HepG2 (cell line): ENCODE results near the gene CD37. TPM values are rescaled to one million over a fixed set of nuclear protein-coding genes. Genes with fewer than 3 reads are reported as not detected.
A peak's percentile ranks its signal among the peaks of the same experiment; 100 is the strongest.

Experiments used
- BHLHE40 ChIP-seq: IDR thresholded peaks from 2 replicates; pipeline ENCODE4 v1.6.1; 2011; ENCODE audit warnings: low read length, improper control_type of control experiment
- BORCS8-MEF2B ChIP-seq: sonication (generic); formaldehyde crosslinking; IDR thresholded peaks from 2 replicates; pipeline ENCODE4 v1.8.0; 2022; ENCODE audit warnings: mild to moderate bottlenecking, missing genetic modification reagents
- FOXJ3 ChIP-seq: sonication (generic); formaldehyde crosslinking; IDR thresholded peaks from 2 replicates; pipeline ENCODE4 v1.4.0; 2020; ENCODE audit warnings: missing genetic modification reagents, mild to moderate bottlenecking, borderline replicate concordance
- GFI1 ChIP-seq: sonication (generic); formaldehyde crosslinking; IDR thresholded peaks from 2 replicates; pipeline ENCODE4 v1.5.0; 2020; ENCODE audit warnings: missing genetic modification reagents, mild to moderate bottlenecking, borderline replicate concordance
- GTF2F1 ChIP-seq: fragments of 150-350 bp; IDR thresholded peaks from 2 replicates; pipeline ENCODE4 v1.6.1; 2014; ENCODE audit warnings: low read length
- HMG20A ChIP-seq: IDR thresholded peaks from 2 replicates; pipeline ENCODE4 v1.6.1; 2016; ENCODE audit warnings: borderline replicate concordance
- HNRNPUL1 ChIP-seq: fragments of 200-400 bp; formaldehyde crosslinking; IDR thresholded peaks from 2 replicates; pipeline ENCODE4 v1.6.1; 2017; ENCODE audit warnings: low read depth, mild to moderate bottlenecking, low read length, moderate library complexity
- MAX ChIP-seq: IDR thresholded peaks from 2 replicates; pipeline ENCODE4 v1.6.1; 2012; ENCODE audit warnings: inconsistent platforms
- MEIS2 ChIP-seq: sonication (generic); formaldehyde crosslinking; IDR thresholded peaks from 2 replicates; pipeline ENCODE4 v1.9.0; 2021; ENCODE audit warnings: mild to moderate bottlenecking, missing genetic modification reagents
- MNT ChIP-seq: fragments of 450-650 bp; IDR thresholded peaks from 2 replicates; pipeline ENCODE4 v1.6.1; 2016
- RBFOX2 ChIP-seq: fragments of 200-400 bp; formaldehyde crosslinking; IDR thresholded peaks from 2 replicates; pipeline ENCODE4 v1.6.1; 2017; ENCODE audit warnings: low read depth, mild to moderate bottlenecking, low read length
- RCOR2 ChIP-seq: IDR thresholded peaks from 2 replicates; pipeline ENCODE4 v1.6.1; 2016; ENCODE audit warnings: missing biosample characterization, missing genetic modification reagents
- SATB2 ChIP-seq: sonication (generic); formaldehyde crosslinking; IDR thresholded peaks from 2 replicates; pipeline ENCODE4 v1.5.0; 2020; ENCODE audit warnings: missing genetic modification reagents
- SNAI1 ChIP-seq: sonication (generic); formaldehyde crosslinking; IDR thresholded peaks from 2 replicates; pipeline ENCODE4 v1.5.0; 2020; ENCODE audit warnings: mild to moderate bottlenecking, missing genetic modification reagents, borderline replicate concordance
- TBX3 ChIP-seq: fragments of 450-650 bp; IDR thresholded peaks from 2 replicates; pipeline ENCODE4 v1.6.1; 2017; ENCODE audit warnings: antibody characterized with exemption, mild to moderate bottlenecking, inconsistent platforms, borderline replicate concordance
- YEATS4 ChIP-seq: sonication (generic); formaldehyde crosslinking; IDR thresholded peaks from 2 replicates; pipeline ENCODE4 v1.4.0; 2020; ENCODE audit warnings: missing genetic modification reagents, borderline replicate concordance
- ZNF17 ChIP-seq: sonication (generic); formaldehyde crosslinking; IDR thresholded peaks from 2 replicates; pipeline ENCODE4 v1.5.0; 2020; ENCODE audit warnings: mild to moderate bottlenecking, missing genetic modification reagents
- ZNF34 ChIP-seq: sonication (generic); formaldehyde crosslinking; IDR thresholded peaks from 2 replicates; pipeline ENCODE4 v1.4.0; 2020; ENCODE audit warnings: mild to moderate bottlenecking, missing genetic modification reagents, borderline replicate concordance
- ZNF713 ChIP-seq: sonication (generic); formaldehyde crosslinking; IDR thresholded peaks from 2 replicates; pipeline ENCODE4 v1.4.0; 2020; ENCODE audit warnings: mild to moderate bottlenecking, missing genetic modification reagents
- ZSCAN25 ChIP-seq: sonication (generic); formaldehyde crosslinking; IDR thresholded peaks from 2 replicates; pipeline ENCODE4 v1.8.0; 2022; ENCODE audit warnings: mild to moderate bottlenecking, missing genetic modification reagents
- polyA plus RNA-seq, 8 experiments: library from polyadenylated mRNA; depleted of rRNA in 3 of 8; stranded (reverse) in 7 of 8; unstranded in 1 of 8; fragments of >200 nt; fragmentation: Illumina TruSeq in 4 of 8; extraction: Trizol in 4 of 8; gene quantifications; 2 replicates each; pipeline versions ENCODE4 v1.2.1 to v1.2.3, GENCODE V29; 2011 to 2016; ENCODE audit warnings: low read depth in 4 of 8, missing spikeins in 1 of 8, mixed read lengths in 1 of 8; ENCODE audit not compliant: insufficient read depth in 1 of 8
- total RNA-seq, 5 experiments: library from RNA; depleted of rRNA; stranded (reverse); fragments of >200 nt; fragmentation: Illumina TruSeq; extraction: Trizol; gene quantifications; 2 replicates each; pipeline ENCODE4 v1.2.3, GENCODE V29; 2016; ENCODE audit warnings: low read depth in 1 of 5
- TF ChIP-seq, protein P1 (sequence below): sonication (generic); formaldehyde crosslinking; IDR thresholded peaks from 2 replicates; pipeline ENCODE4 v1.8.1; 2023; ENCODE audit warnings: mild to moderate bottlenecking, missing genetic modification reagents, borderline replicate concordance
- TF ChIP-seq, protein P2 (sequence below): sonication (generic); formaldehyde crosslinking; conservative IDR thresholded peaks from 2 replicates; pipeline ENCODE4 v1.4.0; 2020; ENCODE audit warnings: missing genetic modification reagents
- TF ChIP-seq, protein P3 (sequence below): sonication (generic); formaldehyde crosslinking; IDR thresholded peaks from 2 replicates; pipeline ENCODE4 v1.5.0; 2020; ENCODE audit warnings: mild to moderate bottlenecking, low read depth, missing genetic modification reagents, borderline replicate concordance
- TF ChIP-seq, protein P4 (sequence below): sonication (generic); formaldehyde crosslinking; IDR thresholded peaks from 2 replicates; pipeline ENCODE4 v1.5.1; 2020; ENCODE audit warnings: missing genetic modification reagents, mild to moderate bottlenecking, borderline replicate concordance

Gene CD37
- total and polyA plus RNA-seq, 2 of the 13 experiments (the other 11 are each of a cell fraction or from before 2014, with no cell fraction given), result not detected

- TF ChIP-seq MNT (peak; percentile 71), ZNF34 (CRISPR knock-in tag) (no peak), GFI1 (0 out of 2 replicates have a peak, but pooled peaks have one; percentile 21), MAX (peak; percentile 89), RBFOX2 (no peak), ZSCAN25 (no peak), HMG20A (CRISPR knock-in tag) (no peak), BORCS8-MEF2B (CRISPR knock-in tag) (no peak), FOXJ3 (CRISPR knock-in tag) (no peak), SNAI1 (no peak), YEATS4 (CRISPR knock-in tag) (no peak), RCOR2 (CRISPR knock-in tag) (no peak), ZNF713 (CRISPR knock-in tag) (no peak), SATB2 (no peak), HNRNPUL1 (no peak), TBX3 (no peak), ZNF17 (CRISPR knock-in tag) (no peak), GTF2F1 (no peak), BHLHE40 (peak; percentile 94), MEIS2 (CRISPR knock-in tag) (no peak)
- TF ChIP-seq, protein P1, sequence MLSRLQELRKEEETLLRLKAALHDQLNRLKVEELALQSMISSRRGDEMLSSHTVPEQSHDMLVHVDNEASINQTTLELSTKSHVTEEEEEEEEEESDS (CRISPR knock-in tag), result no peak
- TF ChIP-seq, protein P2, sequence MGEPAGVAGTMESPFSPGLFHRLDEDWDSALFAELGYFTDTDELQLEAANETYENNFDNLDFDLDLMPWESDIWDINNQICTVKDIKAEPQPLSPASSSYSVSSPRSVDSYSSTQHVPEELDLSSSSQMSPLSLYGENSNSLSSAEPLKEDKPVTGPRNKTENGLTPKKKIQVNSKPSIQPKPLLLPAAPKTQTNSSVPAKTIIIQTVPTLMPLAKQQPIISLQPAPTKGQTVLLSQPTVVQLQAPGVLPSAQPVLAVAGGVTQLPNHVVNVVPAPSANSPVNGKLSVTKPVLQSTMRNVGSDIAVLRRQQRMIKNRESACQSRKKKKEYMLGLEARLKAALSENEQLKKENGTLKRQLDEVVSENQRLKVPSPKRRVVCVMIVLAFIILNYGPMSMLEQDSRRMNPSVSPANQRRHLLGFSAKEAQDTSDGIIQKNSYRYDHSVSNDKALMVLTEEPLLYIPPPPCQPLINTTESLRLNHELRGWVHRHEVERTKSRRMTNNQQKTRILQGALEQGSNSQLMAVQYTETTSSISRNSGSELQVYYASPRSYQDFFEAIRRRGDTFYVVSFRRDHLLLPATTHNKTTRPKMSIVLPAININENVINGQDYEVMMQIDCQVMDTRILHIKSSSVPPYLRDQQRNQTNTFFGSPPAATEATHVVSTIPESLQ (CRISPR knock-in tag), result no peak
- TF ChIP-seq, protein P3, sequence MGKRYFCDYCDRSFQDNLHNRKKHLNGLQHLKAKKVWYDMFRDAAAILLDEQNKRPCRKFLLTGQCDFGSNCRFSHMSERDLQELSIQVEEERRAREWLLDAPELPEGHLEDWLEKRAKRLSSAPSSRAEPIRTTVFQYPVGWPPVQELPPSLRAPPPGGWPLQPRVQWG (CRISPR knock-in tag), result no peak
- TF ChIP-seq, protein P4, sequence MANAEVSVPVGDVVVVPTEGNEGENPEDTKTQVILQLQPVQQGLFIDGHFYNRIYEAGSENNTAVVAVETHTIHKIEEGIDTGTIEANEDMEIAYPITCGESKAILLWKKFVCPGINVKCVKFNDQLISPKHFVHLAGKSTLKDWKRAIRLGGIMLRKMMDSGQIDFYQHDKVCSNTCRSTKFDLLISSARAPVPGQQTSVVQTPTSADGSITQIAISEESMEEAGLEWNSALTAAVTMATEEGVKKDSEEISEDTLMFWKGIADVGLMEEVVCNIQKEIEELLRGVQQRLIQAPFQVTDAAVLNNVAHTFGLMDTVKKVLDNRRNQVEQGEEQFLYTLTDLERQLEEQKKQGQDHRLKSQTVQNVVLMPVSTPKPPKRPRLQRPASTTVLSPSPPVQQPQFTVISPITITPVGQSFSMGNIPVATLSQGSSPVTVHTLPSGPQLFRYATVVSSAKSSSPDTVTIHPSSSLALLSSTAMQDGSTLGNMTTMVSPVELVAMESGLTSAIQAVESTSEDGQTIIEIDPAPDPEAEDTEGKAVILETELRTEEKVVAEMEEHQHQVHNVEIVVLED, result 0 out of 2 replicates have a peak, but pooled peaks have one; percentile 18
These were observed 5.1 kb downstream of the CD37 start (continued) for GRCh38 chr19:49340069-49340864.
